Keratinocyte (primary cell): ENCODE data around the gene UBE2B.

Experiments used
- EZH2 ChIP-seq: IDR thresholded peaks from one replicate; pipeline ENCODE4 v1.6.1; 2012; ENCODE audit warnings: inconsistent platforms, mild to moderate bottlenecking, low read length, moderate library complexity
- TF ChIP-seq, protein P1 (sequence below), 3 experiments: IDR thresholded peaks in 1 of 3; conservative IDR thresholded peaks in 1 of 3; optimal IDR thresholded peaks in 1 of 3; 2 replicates in 2 of 3; 3 replicates in 1 of 3; pipeline versions ENCODE3 to v1.5.1; 2011; ENCODE audit warnings: low read length in 3 of 3, mild to moderate bottlenecking in 3 of 3, moderate library complexity in 2 of 3, control low read depth in 1 of 3, inconsistent platforms in 1 of 3; ENCODE audit not compliant: insufficient read depth in 2 of 3; ENCODE audit errors: extremely low read depth in 1 of 3

DNA sequence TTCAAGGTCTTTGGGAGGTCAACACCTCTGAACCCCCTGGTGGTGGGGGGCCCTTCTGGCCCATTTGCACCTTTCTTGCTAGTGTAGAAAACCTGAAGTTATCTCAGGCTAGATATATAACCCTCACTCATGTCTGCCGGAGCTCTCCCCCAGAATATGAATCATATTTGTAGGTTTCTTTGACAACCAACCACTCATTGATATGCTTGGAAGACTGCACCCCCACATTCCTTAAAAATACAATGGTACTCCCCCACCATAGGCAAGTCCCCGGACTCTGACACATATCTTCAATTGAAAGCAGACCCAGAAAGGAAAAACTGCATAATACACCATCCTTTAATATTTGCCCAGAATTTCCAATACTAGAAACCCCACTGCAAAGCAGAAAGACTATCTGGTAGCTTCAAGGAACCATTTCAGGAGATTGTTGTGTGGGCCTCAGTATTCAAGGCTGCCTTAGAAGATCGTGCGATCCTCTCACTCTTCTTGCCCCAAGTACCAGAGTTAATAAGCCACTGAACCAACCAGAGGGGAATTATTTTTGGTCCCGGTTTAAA is 978 bp upstream of the UBE2B start:
- TF ChIP-seq, protein P1, sequence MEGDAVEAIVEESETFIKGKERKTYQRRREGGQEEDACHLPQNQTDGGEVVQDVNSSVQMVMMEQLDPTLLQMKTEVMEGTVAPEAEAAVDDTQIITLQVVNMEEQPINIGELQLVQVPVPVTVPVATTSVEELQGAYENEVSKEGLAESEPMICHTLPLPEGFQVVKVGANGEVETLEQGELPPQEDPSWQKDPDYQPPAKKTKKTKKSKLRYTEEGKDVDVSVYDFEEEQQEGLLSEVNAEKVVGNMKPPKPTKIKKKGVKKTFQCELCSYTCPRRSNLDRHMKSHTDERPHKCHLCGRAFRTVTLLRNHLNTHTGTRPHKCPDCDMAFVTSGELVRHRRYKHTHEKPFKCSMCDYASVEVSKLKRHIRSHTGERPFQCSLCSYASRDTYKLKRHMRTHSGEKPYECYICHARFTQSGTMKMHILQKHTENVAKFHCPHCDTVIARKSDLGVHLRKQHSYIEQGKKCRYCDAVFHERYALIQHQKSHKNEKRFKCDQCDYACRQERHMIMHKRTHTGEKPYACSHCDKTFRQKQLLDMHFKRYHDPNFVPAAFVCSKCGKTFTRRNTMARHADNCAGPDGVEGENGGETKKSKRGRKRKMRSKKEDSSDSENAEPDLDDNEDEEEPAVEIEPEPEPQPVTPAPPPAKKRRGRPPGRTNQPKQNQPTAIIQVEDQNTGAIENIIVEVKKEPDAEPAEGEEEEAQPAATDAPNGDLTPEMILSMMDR (optimal IDR thresholded peaks at IDR 0.05 in 1 of 3, IDR thresholded peaks at IDR 0.05 in 1 of 3, conservative IDR thresholded peaks at IDR 0.05 in 1 of 3; ENCODE audit: extremely low read depth in 1 of 3, insufficient read depth in 2 of 3, low read length in 3 of 3): no peak
- no peak for TF ChIP-seq EZH2
